SU-DHL-6 (cell line): ENCODE data around the gene STK33.

Experiments used
- CTCF ChIP-seq: fragments of 200-600 bp; sonication (generic); IDR thresholded peaks from one replicate; pipeline ENCODE4 v1.5.1; 2017; ENCODE audit warnings: antibody characterized with exemption, mild to moderate bottlenecking, low read length, moderate library complexity; ENCODE audit not compliant: insufficient read depth, poor library complexity, severe bottlenecking
- EZH2phosphoT487 ChIP-seq: fragments of 200-600 bp; sonication (generic), shearing (Covaris generic); conservative IDR thresholded peaks from 2 replicates; pipeline ENCODE4 v1.6.1; 2018; ENCODE audit warnings: mild to moderate bottlenecking, antibody characterized with exemption, low read length, moderate library complexity, mixed read lengths

- TF ChIP-seq CTCF (no peak), EZH2phosphoT487 (no peak)
Observed at GRCh38 chr11:8392166-8392565, 201.9 kb downstream of the STK33 start.
